Aorta (tissue), 5 donors: ENCODE data around the gene ARL15. TPM values are rescaled to one million over a fixed set of nuclear protein-coding genes. Genes with fewer than 3 reads are reported as not detected.

Source experiments
- ATAC-seq: fragments of 200-7000 bp; cut with Tn5 transposase; one replicate; pipeline ENCODE4 v1.9.1; 2022; ENCODE audit warnings: moderate library complexity; ENCODE audit not compliant: low FRiP score
- DNase-seq, 2 donors: peaks; one replicate each; pipeline ENCODE4 v3.0.0-alpha.2; 2020
- H3K27ac ChIP-seq, 2 donors: one replicate each; pipeline ENCODE4 v1.5.1; 2013; ENCODE audit warnings: low read length in 2 of 2, mild to moderate bottlenecking in 2 of 2, moderate library complexity in 2 of 2, control low read depth in 1 of 2, inconsistent platforms in 1 of 2, low read depth in 1 of 2
- H3K27me3 ChIP-seq, 2 donors: one replicate each; pipeline ENCODE4 v1.6.1; 2013; ENCODE audit warnings: control low read depth in 1 of 2, low read length in 1 of 2, mild to moderate bottlenecking in 1 of 2, moderate library complexity in 1 of 2; ENCODE audit not compliant: insufficient read depth in 2 of 2, control insufficient read depth in 1 of 2
- H3K36me3 ChIP-seq, 2 donors: one replicate each; pipeline ENCODE4 v1.6.1; 2013; ENCODE audit warnings: control low read depth in 1 of 2, low read length in 1 of 2, mild to moderate bottlenecking in 1 of 2; ENCODE audit not compliant: insufficient read depth in 2 of 2, control insufficient read depth in 1 of 2
- H3K4me1 ChIP-seq, 2 donors: one replicate each; pipeline ENCODE4 v1.6.1; 2013; ENCODE audit warnings: low read length in 2 of 2, control low read depth in 1 of 2, mild to moderate bottlenecking in 1 of 2, moderate library complexity in 1 of 2; ENCODE audit not compliant: insufficient read depth in 2 of 2, control insufficient read depth in 1 of 2
- H3K4me3 ChIP-seq, 2 donors: one replicate each; pipeline ENCODE4 v1.5.1; 2013; ENCODE audit warnings: low read length in 2 of 2, control low read depth in 1 of 2, mild to moderate bottlenecking in 1 of 2
- H3K9me3 ChIP-seq: one replicate; pipeline ENCODE4 v1.6.1; 2013; ENCODE audit warnings: mild to moderate bottlenecking, low read length; ENCODE audit not compliant: control insufficient read depth
- WGBS, 2 donors: extraction: QIAGEN DNeasy Blood & Tissue Kit; methylation state at CpG; one replicate each; pipeline ENCODE4 v1.1.7; 2013; 5-methylcytosine and 5-hydroxymethylcytosine counted together
- intact Hi-C, 2 donors: fragments of 100-400 bp; cut with DNase I; formaldehyde crosslinking; loops; one replicate each; pipeline versions ENCODE4 v1.14.2 to v1.15.0; 2022
- polyA plus RNA-seq, 2 donors: library from polyadenylated mRNA; stranded (reverse); fragments of 200-250 nt; gene quantifications; one replicate each; pipeline ENCODE4 v1.2.3, GENCODE V29; 2013
- total RNA-seq, 2 donors: library from RNA; stranded (reverse); fragmentation: NEBNext Ultra II Directional; extraction: Animal tissue kit (Norgen Biotek cat#: 25700); gene quantifications; one replicate each; pipeline ENCODE4 v1.2.1, GENCODE V29; 2021
- donor health status: healthy with polysubstance abuse.
- donor health status: Bipolar disorder and iron deficiency.
- donor health status: DM: no; HTN: no; CAD: no.
- donor health status: DM: no; HTN: no; CAD: no.
- donor health status: DM: yes; HTN: yes; CAD: no.

The ARL15 gene
- total and polyA plus RNA-seq, 4 donors: 7.4 to 44.7 (median 19.8) TPM

DNA sequence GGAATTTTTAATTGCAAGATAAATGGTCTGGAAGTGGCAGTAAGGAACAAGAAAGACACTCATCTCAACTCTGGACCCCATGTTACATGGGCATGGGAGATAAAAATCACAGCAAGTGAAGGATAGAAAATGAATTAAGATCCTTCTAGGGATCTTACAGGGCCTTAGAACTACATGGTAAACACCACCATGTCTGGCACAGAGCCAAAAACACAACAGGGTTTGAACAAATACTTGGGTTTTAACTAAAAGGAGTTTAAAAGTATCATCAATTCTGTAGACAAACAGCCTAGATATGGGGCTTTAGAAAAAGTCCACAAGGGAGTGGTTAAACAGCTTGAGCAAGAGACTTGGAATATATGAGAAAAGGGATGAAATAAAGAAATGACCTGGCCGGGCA is 366.4 kb downstream of the ARL15 start:
- Histone ChIP-seq H3K27me3 (no peaks in the 10 kb centered on the region), H3K9me3 (peaks cover 1% of the 10 kb centered on the region), H3K4me1 (no peaks in the 10 kb centered on the region), H3K4me3 (no peak overlapping the region), H3K27ac (no peak overlapping the region), H3K36me3 (no peaks in the 10 kb centered on the region)
- WGBS, 2 donors: 97 to 100% methylated on average over 1 of the region's 1 CpG
- no peak for ATAC-seq
- no peak for DNase-seq
- intact Hi-C loops: no loop called here

DNA sequence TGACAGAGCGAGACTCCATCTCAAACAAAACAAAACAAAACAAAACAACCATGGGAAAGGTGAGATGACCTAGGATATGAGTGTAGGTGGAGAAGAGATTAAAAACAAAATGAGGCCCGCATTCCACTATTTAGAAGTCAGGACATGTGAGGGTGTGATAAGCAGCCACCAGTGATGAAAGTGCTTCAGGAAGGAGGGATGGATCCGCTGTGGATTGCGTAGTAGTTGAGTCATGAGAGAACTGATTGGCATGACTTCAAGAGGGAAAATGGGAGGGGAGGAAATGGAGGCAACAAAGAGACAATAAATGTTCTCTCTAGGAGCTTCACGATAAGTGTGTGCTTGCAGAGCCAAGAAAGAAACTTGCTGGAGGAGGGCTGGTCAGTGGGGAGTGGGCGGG is 367.6 kb downstream of the ARL15 start:
- no peaks in the 10 kb centered on the region for H3K27me3 ChIP-seq
- H3K9me3 ChIP-seq: peaks cover 1% of the 10 kb centered on the region
- DNase-seq: no peak
- WGBS, 2 donors: 93 to 96% methylated on average over 6 of the region's 6 CpGs
- H3K27ac ChIP-seq: no peak overlapping the region
- intact Hi-C loops: no loop called here
- H3K36me3 ChIP-seq: no peaks in the 10 kb centered on the region
- H3K4me1 ChIP-seq: no peaks in the 10 kb centered on the region
- no peak overlapping the region for H3K4me3 ChIP-seq
- no peak for ATAC-seq

DNA sequence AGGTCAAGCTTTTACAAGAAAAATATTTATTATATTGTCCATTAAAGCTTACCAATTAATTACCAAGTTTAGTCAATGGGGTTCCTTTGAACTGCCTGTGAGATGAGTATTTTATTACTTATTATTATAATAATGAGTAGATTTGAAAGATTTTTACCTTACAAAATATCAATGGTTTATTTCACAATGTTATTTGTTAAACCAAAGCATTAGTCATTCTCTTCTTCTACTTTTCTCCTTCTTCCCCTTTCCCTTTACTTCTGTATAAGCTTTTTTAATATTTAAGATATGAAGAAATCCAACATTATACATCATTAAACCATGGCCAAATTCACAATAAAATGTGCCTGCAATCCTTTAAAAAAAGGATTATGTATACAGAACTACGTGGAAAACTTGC is 369.5 kb downstream of the ARL15 start:
- 33 to 36% methylated on average over 1 of the region's 1 CpG for WGBS, 2 donors

DNA sequence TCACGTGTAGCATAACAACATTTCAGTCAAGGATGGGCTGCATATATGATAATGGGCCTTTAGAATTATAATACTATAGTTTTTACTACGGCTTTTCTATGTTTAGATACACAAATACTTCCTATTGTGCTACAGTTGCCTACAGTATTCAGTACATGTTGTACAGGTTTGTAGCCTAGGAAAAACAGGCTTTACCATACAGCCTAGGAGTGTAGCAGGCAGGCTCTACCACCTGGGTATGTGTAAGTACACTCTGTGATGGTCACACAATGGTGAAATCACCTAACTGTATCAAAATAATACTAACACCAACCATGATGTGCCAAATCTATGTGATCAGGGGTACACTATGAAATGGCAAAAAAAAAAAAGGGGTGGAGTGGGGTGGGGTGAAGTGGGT is 372.9 kb downstream of the ARL15 start:
- 73% methylated on average over 2 of the region's 2 CpGs for WGBS, 2 donors
- H3K4me3 ChIP-seq: no peak overlapping the region
- no peaks in the 10 kb centered on the region for H3K4me1 ChIP-seq
- ATAC-seq (no peak), DNase-seq (no peak)
- no peaks in the 10 kb centered on the region for H3K27me3 ChIP-seq
- H3K9me3 ChIP-seq: no peaks in the 10 kb centered on the region
- intact Hi-C loops: no loop called here
- H3K36me3 ChIP-seq: no peaks in the 10 kb centered on the region
- no peak overlapping the region for H3K27ac ChIP-seq

More for the DNA sequence above, 369.5 kb downstream of the ARL15 start:
- Histone ChIP-seq H3K9me3 (peaks cover 1% of the 10 kb centered on the region), H3K27me3 (no peaks in the 10 kb centered on the region), H3K4me1 (no peaks in the 10 kb centered on the region), H3K27ac (no peak overlapping the region), H3K4me3 (no peak overlapping the region), H3K36me3 (no peaks in the 10 kb centered on the region)
- ATAC-seq (no peak), DNase-seq (no peak)
- intact Hi-C loops: no loop called here

DNA sequence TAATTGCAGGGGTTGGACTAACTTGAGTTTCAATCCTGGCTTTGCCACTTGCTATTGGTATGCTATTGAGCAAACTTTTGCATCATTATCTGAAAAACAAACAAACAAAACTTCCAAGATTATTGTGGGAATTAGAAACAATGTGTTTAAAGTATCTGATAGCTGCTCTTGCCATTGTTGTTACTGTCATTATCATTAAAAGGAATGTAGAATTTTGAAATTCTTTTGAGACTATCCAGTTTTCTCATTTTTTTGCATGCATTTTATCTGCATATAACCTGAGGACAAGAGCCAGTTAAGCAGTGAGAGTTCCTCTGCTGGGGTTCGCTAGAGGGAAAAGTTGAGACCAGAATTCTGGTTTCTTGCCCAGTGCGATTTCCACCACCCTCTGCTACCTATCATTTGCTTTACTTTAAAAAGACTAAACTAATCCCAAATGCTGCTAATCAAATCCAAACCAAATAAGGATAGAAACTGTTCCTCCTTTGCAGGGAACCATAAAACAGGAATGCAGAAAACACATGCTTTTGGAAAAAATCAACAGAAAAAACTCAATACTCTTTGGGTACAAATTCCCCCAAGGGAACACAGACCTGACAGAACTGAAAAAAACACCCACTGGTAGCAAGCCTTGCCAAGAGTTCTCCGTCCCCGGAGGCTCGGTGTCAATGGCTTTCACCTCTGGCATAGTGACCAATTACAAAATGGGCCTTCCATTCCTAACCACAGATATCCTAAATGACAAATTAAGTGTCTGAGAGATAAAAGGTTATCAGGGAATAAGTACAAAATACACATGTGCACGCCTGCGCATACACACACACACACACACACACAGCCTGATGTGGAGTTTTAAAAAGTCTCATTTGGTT is 373.7 kb downstream of the ARL15 start:
- intact Hi-C loops: no loop called here
- 38 to 42% methylated on average over 7 of the region's 7 CpGs for WGBS, 2 donors
- DNase-seq: no peak
- Histone ChIP-seq H3K36me3 (no peaks in the 10 kb centered on the region), H3K27ac (no peak overlapping the region), H3K27me3 (no peaks in the 10 kb centered on the region), H3K4me3 (peak overlapping the region in 1 of 2 donors; percentile 34), H3K4me1 (no peaks in the 10 kb centered on the region), H3K9me3 (no peaks in the 10 kb centered on the region)
- ATAC-seq: peak; percentile 52

DNA sequence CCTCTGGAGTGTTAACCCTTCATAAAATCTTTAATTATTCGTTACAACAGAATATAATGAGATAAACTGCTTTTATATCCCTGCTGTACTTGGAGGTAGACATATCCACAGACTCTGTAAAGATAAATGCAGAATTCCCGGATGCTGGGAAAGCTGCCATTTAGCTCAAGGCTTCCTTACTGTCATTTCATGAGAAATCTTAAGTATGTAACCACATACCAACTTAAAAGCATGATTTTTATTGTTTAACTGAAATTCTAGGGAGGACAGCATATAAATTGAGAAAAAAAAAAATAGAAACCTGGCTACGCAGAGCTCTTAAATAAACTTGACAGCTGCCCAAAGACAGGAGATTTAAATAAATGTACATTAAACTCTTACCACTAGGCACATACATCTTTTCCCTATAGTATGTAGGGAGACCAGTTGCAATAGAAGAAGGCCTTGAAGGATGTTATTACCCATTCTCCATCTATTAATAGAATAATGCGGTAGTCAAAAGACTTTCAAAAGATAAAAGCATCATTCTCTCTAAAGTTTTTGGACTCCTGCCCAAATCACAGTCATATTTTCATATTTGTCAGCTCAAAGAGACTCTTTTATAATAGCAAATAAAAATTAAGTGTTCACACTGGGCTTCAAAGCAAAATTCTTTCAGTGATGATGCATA is 376.1 kb downstream of the ARL15 start:
- Histone ChIP-seq H3K36me3 (no peaks in the 10 kb centered on the region), H3K4me3 (no peak overlapping the region), H3K27me3 (no peaks in the 10 kb centered on the region), H3K27ac (no peak overlapping the region), H3K9me3 (no peaks in the 10 kb centered on the region), H3K4me1 (no peaks in the 10 kb centered on the region)
- ATAC-seq (no peak), DNase-seq (no peak)
- intact Hi-C loops: no loop called here
- 90 to 93% methylated on average over 4 of the region's 4 CpGs for WGBS, 2 donors

DNA sequence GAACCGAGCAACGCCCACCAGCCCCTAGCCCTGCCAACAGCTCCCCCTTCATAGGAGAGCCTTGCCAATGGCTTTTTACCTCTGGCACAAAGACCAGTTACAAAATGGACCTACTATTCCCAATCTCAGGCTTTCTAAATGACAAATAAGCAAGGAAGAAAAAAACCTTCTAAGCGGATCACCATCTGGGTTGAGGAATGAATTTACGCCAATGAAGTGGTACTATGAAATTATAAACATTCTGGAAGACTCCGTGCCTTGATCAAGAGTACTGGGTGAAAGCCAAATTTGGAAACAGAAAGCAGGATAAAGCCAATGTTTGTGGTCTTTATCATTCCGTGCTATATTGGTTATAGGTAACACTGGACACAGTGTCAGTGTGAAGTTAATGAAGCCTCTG is 378.0 kb downstream of the ARL15 start:
- 85 to 86% methylated on average over 6 of the region's 6 CpGs for WGBS, 2 donors
- Histone ChIP-seq H3K36me3 (no peaks in the 10 kb centered on the region), H3K9me3 (no peaks in the 10 kb centered on the region), H3K4me1 (no peaks in the 10 kb centered on the region), H3K27ac (no peak overlapping the region), H3K4me3 (no peak overlapping the region), H3K27me3 (no peaks in the 10 kb centered on the region)
- ATAC-seq (no peak), DNase-seq (no peak)
- intact Hi-C loops: no loop called here

DNA sequence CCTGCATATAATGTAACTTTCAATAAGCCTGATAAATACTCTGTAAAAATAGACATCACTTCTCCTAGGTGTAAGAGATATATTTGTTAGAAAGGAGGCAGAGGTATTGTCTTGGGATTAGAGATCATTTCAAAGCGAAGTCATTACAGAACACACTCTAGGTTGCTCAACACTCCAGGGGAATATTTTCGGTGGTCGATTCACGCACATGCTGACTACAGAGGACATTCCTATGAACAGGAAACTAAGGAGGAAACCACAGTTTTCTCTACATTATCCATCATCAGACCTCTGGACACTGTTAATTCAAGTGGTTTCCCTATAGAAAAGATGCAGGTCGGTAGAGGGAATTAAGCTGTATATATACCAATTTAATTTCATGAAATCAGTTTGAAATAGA is 379.9 kb downstream of the ARL15 start:
- ATAC-seq (no peak), DNase-seq (no peak)
- Histone ChIP-seq H3K27ac (no peak overlapping the region), H3K9me3 (no peaks in the 10 kb centered on the region), H3K36me3 (no peaks in the 10 kb centered on the region), H3K4me1 (no peaks in the 10 kb centered on the region), H3K4me3 (no peak overlapping the region), H3K27me3 (no peaks in the 10 kb centered on the region)
- intact Hi-C loops: no loop called here
- 53 to 58% methylated on average over 5 of the region's 5 CpGs for WGBS, 2 donors

DNA sequence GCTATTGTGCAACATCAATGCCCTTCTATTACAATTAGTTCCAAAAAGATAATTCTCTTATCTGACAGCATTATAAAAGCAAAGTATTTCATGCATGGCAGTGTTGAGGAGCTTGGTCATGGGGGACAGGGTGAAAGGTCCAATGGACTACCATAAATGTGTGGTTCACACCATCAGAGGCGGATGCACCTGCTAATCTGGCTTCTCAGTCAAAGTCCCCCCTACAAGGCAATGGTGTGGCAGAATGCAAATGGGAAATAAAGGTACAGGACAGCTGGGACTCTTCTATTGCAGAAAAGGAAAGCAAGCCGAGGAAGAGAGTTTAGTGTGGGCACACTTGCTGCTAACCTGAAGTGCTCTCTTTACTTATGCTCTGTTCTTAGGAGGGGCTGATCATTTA is 380.8 kb downstream of the ARL15 start:
- intact Hi-C loops: no loop called here
- Histone ChIP-seq H3K27me3 (no peaks in the 10 kb centered on the region), H3K4me3 (no peak overlapping the region), H3K36me3 (no peaks in the 10 kb centered on the region), H3K27ac (no peak overlapping the region), H3K4me1 (no peaks in the 10 kb centered on the region), H3K9me3 (no peaks in the 10 kb centered on the region)
- WGBS, 2 donors: 94 to 95% methylated on average over 2 of the region's 2 CpGs
- DNase-seq: no peak
- no peak for ATAC-seq
